ENCODE data around the gene FUBP3. TPM values are rescaled to one million over a fixed set of nuclear protein-coding genes. Genes with fewer than 3 reads are reported as not detected.

Gene FUBP3
- total and polyA plus RNA-seq, 2 experiments from 2014 or later: 42.5 to 74.8 TPM

DNA sequence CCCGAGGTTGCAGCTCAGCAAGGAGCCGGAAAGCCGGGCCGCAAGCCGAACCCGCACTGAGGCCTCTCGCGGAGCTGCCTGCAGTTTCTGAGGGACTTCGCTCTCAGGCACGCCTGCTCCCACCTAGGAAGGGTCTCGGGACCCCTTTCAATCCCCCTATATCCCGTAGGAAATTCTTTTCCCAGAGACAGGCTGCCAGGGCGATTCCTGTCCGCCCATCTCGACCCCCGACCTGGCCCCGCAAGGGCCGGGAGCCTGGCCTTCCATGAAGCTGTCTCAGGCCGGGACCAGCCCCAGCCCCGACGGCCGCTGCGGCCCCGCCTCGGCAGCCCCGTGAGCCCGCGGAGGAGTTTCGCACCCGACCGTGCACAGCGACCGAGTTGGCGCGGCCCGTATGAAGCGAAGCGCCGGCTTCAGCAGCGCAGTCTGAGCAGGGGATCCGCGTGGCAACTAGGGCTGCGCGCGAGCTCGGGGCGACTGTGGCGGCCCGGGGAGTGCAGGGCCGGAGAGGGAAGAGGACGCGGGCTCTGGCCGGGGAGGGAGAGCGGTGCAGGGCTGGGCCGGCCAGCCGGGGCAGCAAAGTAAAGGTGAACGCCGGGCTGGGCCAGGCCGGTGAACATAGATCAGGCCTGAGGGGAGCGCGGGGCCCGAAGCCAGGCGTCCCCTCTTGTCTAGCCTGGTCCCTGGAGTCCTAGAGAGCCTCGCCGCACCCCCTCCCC, 84.0 kb downstream of the FUBP3 start:
- ATAC-seq (peak; percentile 9), DNase-seq (ENCODE audit: low spot score) (peak; percentile 45)
- Histone ChIP-seq H3K27me3 (ENCODE audit: insufficient read depth) (peaks cover 100% of the 10 kb centered on the region), H3K4me3 (peak overlapping the region; percentile 67), H3K79me2 (replicated peaks; ENCODE audit: insufficient read depth) (no peaks in the 10 kb centered on the region), H3K27ac (ENCODE audit: low read depth) (no peak overlapping the region), H3K4me1 (ENCODE audit: insufficient read depth) (peaks cover 23% of the 10 kb centered on the region), H2AFZ (peak overlapping the region; percentile 83), H4K20me1 (replicated peaks; ENCODE audit: insufficient read depth) (no peaks in the 10 kb centered on the region), H3K4me2 (peak overlapping the region; percentile 90), H3F3A (replicated peaks; ENCODE audit: low read depth) (0 out of 2 replicates have a peak, but pooled peaks cover 3% of the 10 kb centered on the region), H3K36me3 (ENCODE audit: insufficient read depth) (no peaks in the 10 kb centered on the region), H3K9me2 (ENCODE audit: insufficient read depth) (no peaks in the 10 kb centered on the region)
- Mint-ChIP-seq H3K4me3 (peak overlapping the region; percentile 73), H3K36me3 (ENCODE audit: low read depth) (peaks cover 3% of the 10 kb centered on the region; the same call in 2 of the 3 replicates), H3K9me3 (peaks cover 14% of the 10 kb centered on the region), H3K4me1 (peaks cover 17% of the 10 kb centered on the region), H3K27ac (no peak overlapping the region), H3K27me3 (ENCODE audit: insufficient read depth, low read depth, poor library complexity) (peaks cover 97% of the 10 kb centered on the region)
- TF ChIP-seq, protein P1, sequence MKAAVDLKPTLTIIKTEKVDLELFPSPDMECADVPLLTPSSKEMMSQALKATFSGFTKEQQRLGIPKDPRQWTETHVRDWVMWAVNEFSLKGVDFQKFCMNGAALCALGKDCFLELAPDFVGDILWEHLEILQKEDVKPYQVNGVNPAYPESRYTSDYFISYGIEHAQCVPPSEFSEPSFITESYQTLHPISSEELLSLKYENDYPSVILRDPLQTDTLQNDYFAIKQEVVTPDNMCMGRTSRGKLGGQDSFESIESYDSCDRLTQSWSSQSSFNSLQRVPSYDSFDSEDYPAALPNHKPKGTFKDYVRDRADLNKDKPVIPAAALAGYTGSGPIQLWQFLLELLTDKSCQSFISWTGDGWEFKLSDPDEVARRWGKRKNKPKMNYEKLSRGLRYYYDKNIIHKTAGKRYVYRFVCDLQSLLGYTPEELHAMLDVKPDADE (IDR thresholded peaks at IDR 0.05): no peak
- TF ChIP-seq EZH2phosphoT487 (IDR thresholded peaks at IDR 0.05; ENCODE audit: unreplicated experiment) (peak; percentile 100), EZH2 (IDR thresholded peaks at IDR 0.05; ENCODE audit: low read depth, unreplicated experiment) (peak; percentile 93)

DNA sequence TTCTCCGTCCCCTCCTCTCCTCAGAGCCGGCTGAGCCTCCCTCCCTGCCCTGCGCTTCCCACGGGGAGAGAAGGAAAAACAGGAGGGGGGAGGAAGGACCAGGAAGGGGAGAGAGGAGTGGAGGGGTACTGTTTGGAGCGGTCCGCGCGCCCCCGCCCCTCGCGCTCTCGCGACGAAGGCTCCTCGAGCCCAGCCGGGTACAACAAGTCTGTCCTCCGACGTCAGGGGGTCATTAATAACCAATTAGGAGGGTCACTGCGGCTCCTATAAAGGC, 84.5 kb downstream of the FUBP3 start:
- peak overlapping the region; percentile 83 for H2AFZ ChIP-seq
- TF ChIP-seq, protein P2, sequence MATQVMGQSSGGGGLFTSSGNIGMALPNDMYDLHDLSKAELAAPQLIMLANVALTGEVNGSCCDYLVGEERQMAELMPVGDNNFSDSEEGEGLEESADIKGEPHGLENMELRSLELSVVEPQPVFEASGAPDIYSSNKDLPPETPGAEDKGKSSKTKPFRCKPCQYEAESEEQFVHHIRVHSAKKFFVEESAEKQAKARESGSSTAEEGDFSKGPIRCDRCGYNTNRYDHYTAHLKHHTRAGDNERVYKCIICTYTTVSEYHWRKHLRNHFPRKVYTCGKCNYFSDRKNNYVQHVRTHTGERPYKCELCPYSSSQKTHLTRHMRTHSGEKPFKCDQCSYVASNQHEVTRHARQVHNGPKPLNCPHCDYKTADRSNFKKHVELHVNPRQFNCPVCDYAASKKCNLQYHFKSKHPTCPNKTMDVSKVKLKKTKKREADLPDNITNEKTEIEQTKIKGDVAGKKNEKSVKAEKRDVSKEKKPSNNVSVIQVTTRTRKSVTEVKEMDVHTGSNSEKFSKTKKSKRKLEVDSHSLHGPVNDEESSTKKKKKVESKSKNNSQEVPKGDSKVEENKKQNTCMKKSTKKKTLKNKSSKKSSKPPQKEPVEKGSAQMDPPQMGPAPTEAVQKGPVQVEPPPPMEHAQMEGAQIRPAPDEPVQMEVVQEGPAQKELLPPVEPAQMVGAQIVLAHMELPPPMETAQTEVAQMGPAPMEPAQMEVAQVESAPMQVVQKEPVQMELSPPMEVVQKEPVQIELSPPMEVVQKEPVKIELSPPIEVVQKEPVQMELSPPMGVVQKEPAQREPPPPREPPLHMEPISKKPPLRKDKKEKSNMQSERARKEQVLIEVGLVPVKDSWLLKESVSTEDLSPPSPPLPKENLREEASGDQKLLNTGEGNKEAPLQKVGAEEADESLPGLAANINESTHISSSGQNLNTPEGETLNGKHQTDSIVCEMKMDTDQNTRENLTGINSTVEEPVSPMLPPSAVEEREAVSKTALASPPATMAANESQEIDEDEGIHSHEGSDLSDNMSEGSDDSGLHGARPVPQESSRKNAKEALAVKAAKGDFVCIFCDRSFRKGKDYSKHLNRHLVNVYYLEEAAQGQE (IDR thresholded peaks at IDR 0.05; ENCODE audit: unreplicated experiment): no peak
- no peaks in the 10 kb centered on the region for H3K36me3 ChIP-seq (ENCODE audit: insufficient read depth)
- H3K4me3 ChIP-seq: peak overlapping the region; percentile 67
- no peaks in the 10 kb centered on the region for H3K9me2 ChIP-seq (ENCODE audit: insufficient read depth)
- Mint-ChIP-seq H3K9me3 (peaks cover 9% of the 10 kb centered on the region), H3K27me3 (ENCODE audit: insufficient read depth, low read depth, poor library complexity) (peaks cover 97% of the 10 kb centered on the region), H3K4me3 (peak overlapping the region; percentile 73), H3K27ac (no peak overlapping the region), H3K4me1 (peaks cover 17% of the 10 kb centered on the region), H3K36me3 (ENCODE audit: low read depth) (peaks cover 1% of the 10 kb centered on the region; the same call in 2 of the 3 replicates)
- H3K27ac ChIP-seq (ENCODE audit: low read depth): no peak overlapping the region
- 0 out of 2 replicates have a peak, but pooled peaks cover 3% of the 10 kb centered on the region for H3F3A ChIP-seq (replicated peaks; ENCODE audit: low read depth)
- H3K4me2 ChIP-seq: peak overlapping the region; percentile 90
- no peaks in the 10 kb centered on the region for H4K20me1 ChIP-seq (replicated peaks; ENCODE audit: insufficient read depth)
- ATAC-seq: no peak
- H3K27me3 ChIP-seq (ENCODE audit: insufficient read depth): peaks cover 100% of the 10 kb centered on the region
- H3K79me2 ChIP-seq (replicated peaks; ENCODE audit: insufficient read depth): no peaks in the 10 kb centered on the region
- peaks cover 23% of the 10 kb centered on the region for H3K4me1 ChIP-seq (ENCODE audit: insufficient read depth)
- peak; percentile 83 for DNase-seq (ENCODE audit: low spot score)
